GM15510 (cell line): Measurements from ENCODE around the gene DAB2IP.

ENCODE experiments used
- POLR2A ChIP-seq: IDR thresholded peaks from 3 replicates; pipeline ENCODE4 v1.6.1; 2011; ENCODE audit warnings: borderline replicate concordance; ENCODE audit not compliant: insufficient read length; ENCODE audit errors: extremely low read depth

DAB2IP gene

GRCh38 chr9:121721058-121721350 lies 69.6 kb downstream of the DAB2IP start:
- no peak for TF ChIP-seq POLR2A

- TF ChIP-seq POLR2A: no peak
These were observed 70.3 kb downstream of the DAB2IP start for GRCh38 chr9:121721770-121722169.

GRCh38 chr9:121725008-121725775 lies 73.8 kb downstream of the DAB2IP start:
- no peak for TF ChIP-seq POLR2A

GRCh38 chr9:121727295-121728020 lies 76.0 kb downstream of the DAB2IP start:
- TF ChIP-seq POLR2A: no peak

- TF ChIP-seq POLR2A: no peak
These were observed 77.5 kb downstream of the DAB2IP start for GRCh38 chr9:121728916-121729315.

- no peak for TF ChIP-seq POLR2A
These were observed 78.5 kb downstream of the DAB2IP start for GRCh38 chr9:121729769-121730562.

GRCh38 chr9:121731090-121731489 lies 79.7 kb downstream of the DAB2IP start:
- TF ChIP-seq POLR2A: no peak

GRCh38 chr9:121731919-121732318 lies 80.5 kb downstream of the DAB2IP start:
- no peak for TF ChIP-seq POLR2A

- no peak for TF ChIP-seq POLR2A
These were observed 81.0 kb downstream of the DAB2IP start for GRCh38 chr9:121732389-121732788.

- no peak for TF ChIP-seq POLR2A
These were observed 81.5 kb downstream of the DAB2IP start for GRCh38 chr9:121732886-121733285.

GRCh38 chr9:121734465-121734864 lies 83.0 kb downstream of the DAB2IP start:
- no peak for TF ChIP-seq POLR2A

GRCh38 chr9:121735065-121735792 lies 83.8 kb downstream of the DAB2IP start:
- no peak for TF ChIP-seq POLR2A

- TF ChIP-seq POLR2A: no peak
These were observed 84.6 kb downstream of the DAB2IP start for GRCh38 chr9:121735793-121736770.
